SJCRH30 (cell line): ENCODE measurements around the gene RPS2. TPM values are rescaled to one million over a fixed set of nuclear protein-coding genes. Genes with fewer than 3 reads are reported as not detected.
"Not testable (repeated sequence)": the region's sequence is repeated elsewhere in the genome, so short reads cannot be mapped to it uniquely, and the experiment has no call there.

Experiments used
- DNase-seq, 2 experiments: peaks; one replicate each; pipeline ENCODE4 v3.0.0-alpha.2; 2015 to 2020
- H3K27ac ChIP-seq: fragments of 250-450 bp; sonication (Bioruptor Pico); 2 replicates; pipeline ENCODE4 v1.5.1; 2020; ENCODE audit warnings: mild to moderate bottlenecking, moderate library complexity
- H3K27me3 ChIP-seq: fragments of 250-450 bp; sonication (Bioruptor Pico); 2 replicates; pipeline ENCODE4 v1.5.1; 2020; ENCODE audit warnings: mild to moderate bottlenecking, moderate library complexity
- H3K36me3 ChIP-seq: fragments of 250-450 bp; sonication (Bioruptor Pico); 2 replicates; pipeline ENCODE4 v1.5.1; 2020; ENCODE audit warnings: mild to moderate bottlenecking, moderate library complexity
- H3K4me1 ChIP-seq: fragments of 250-450 bp; sonication (Bioruptor Pico); 2 replicates; pipeline ENCODE4 v1.5.1; 2020; ENCODE audit warnings: mild to moderate bottlenecking, moderate library complexity
- H3K4me3 ChIP-seq: fragments of 250-450 bp; sonication (Bioruptor Pico); 2 replicates; pipeline ENCODE4 v1.5.1; 2020; ENCODE audit warnings: mild to moderate bottlenecking, moderate library complexity
- H3K9me3 ChIP-seq: fragments of 250-450 bp; sonication (Bioruptor Pico); replicated peaks from 2 replicates; pipeline ENCODE4 v1.5.1; 2020; ENCODE audit warnings: mild to moderate bottlenecking, moderate library complexity
- total RNA-seq: library from RNA; depleted of rRNA; stranded (reverse); fragments of >200 nt; shearing (Covaris generic); gene quantifications from 2 replicates; pipeline ENCODE4 v1.2.3, GENCODE V29; 2014

RPS2 gene
- total RNA-seq, 1 experiment from 2014 or later, result 4,417 TPM

- Histone ChIP-seq H3K4me3 (no peak overlapping the region), H3K4me1 (0 out of 2 replicates have a peak, but pooled peaks cover under 1% of the 10 kb centered on the region), H3K27me3 (no peaks in the 10 kb centered on the region), H3K9me3 (no peaks in the 10 kb centered on the region), H3K36me3 (peaks cover 12% of the 10 kb centered on the region), H3K27ac (no peak overlapping the region)
- DNase-seq, result no peak
These were observed 3.7 kb upstream of the RPS2 start for GRCh38 chr16:1968146-1968953.

DNA sequence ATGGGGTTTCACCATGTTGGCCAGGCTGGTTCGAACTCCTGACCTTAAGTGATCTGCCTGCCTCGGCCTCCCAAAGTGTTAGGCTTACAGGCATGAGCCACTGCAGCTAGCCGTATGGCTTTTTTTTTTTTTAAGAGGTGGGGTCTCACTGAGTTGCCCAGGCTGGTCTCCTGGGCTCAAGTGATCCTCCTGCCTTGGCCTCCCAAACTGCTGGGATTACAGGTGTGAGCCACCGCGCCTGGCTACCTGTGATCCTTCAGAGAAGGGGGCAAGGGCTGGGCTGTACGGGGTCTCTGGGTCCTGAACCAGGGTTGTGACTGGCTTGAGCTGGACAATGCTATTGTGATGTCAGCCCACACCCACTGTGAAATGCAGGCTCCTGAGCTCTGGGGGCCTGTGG lies 1.8 kb upstream of the RPS2 start, which contains the start of gene RNF151:
RNF151 (plus strand) TSS at position 397 of the 400 bp plus-strand sequence. CDS start 26 bp downstream, outside the sequence.
- Histone ChIP-seq H3K4me1 (peaks cover 5% of the 10 kb centered on the region), H3K27me3 (no peaks in the 10 kb centered on the region), H3K9me3 (no peaks in the 10 kb centered on the region), H3K36me3 (peaks cover 30% of the 10 kb centered on the region), H3K4me3 (peak within 1 kb of the TSS; percentile 97), H3K27ac (no peak within 1 kb of the TSS)
- no peak for DNase-seq

GRCh38 chr16:1965396-1966001 lies 873 bp upstream of the RPS2 start:
- Histone ChIP-seq H3K27me3 (no peaks in the 10 kb centered on the region), H3K36me3 (peaks cover 30% of the 10 kb centered on the region), H3K9me3 (no peaks in the 10 kb centered on the region), H3K4me1 (peaks cover 5% of the 10 kb centered on the region), H3K4me3 (peak overlapping the region; percentile 97), H3K27ac (peak overlapping the region; percentile 92)
- no peak for DNase-seq

DNA sequence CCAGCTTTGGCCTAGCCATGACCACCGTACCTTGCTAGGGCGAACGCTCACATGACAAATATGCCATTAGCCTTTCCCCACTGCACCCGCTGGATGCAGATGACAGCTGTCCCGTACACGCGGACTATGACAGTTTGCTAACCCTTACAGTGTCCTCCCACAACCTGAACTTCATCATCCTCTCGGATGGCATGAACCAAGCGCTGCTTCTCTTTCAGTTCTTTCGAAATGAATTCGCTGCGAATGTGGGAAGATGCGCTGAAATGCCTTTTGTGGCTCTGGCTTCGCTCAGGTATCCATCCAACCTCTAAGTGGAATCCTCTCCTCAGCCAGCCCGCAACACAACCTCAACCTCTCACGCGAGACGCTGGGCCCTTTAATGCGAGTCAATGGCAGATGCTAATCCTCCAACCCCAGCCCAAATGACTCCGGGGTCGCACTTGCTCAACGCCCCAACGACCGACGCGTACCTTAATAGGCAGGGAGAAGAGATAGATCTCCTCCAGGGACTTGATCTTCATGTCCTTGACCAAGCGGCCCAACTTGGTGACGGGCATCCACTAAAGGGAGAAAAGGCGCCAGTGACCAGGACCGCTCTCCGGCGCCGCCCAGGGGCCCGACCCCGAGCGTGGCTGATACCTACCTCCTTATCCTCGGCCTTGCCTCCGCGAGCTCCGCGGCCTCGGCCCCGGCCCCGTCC lies 670 bp downstream of the RPS2 start:
- H3K36me3 ChIP-seq, result peaks cover 30% of the 10 kb centered on the region
- H3K27me3 ChIP-seq, result no peaks in the 10 kb centered on the region
- H3K4me1 ChIP-seq, result peaks cover 5% of the 10 kb centered on the region
- no peaks in the 10 kb centered on the region for H3K9me3 ChIP-seq
- H3K27ac ChIP-seq, result peak overlapping the region; percentile 92
- peak overlapping the region; percentile 97 for H3K4me3 ChIP-seq
- peak in 1 of 2 experiments; percentile 41 for DNase-seq

- not testable (repeated sequence) for H3K9me3 ChIP-seq, H3K4me1 ChIP-seq, H3K27ac ChIP-seq, H3K27me3 ChIP-seq, DNase-seq
- peak overlapping the region; percentile 97 for H3K4me3 ChIP-seq
- peaks cover 30% of the 10 kb centered on the region for H3K36me3 ChIP-seq
These were observed 2.2 kb downstream of the RPS2 start for GRCh38 chr16:1962161-1963153.

GRCh38 chr16:1961651-1962067 lies 3.0 kb downstream of the RPS2 start:
- Histone ChIP-seq H3K36me3 (peaks cover 30% of the 10 kb centered on the region), H3K9me3 (no peaks in the 10 kb centered on the region), H3K27ac (no peak overlapping the region), H3K4me1 (peaks cover 5% of the 10 kb centered on the region), H3K27me3 (no peaks in the 10 kb centered on the region), H3K4me3 (no peak overlapping the region)
- no peak for DNase-seq

- Histone ChIP-seq H3K27me3 (no peaks in the 10 kb centered on the region), H3K4me1 (peaks cover 5% of the 10 kb centered on the region), H3K4me3 (no peak overlapping the region), H3K36me3 (peaks cover 30% of the 10 kb centered on the region), H3K27ac (no peak overlapping the region), H3K9me3 (no peaks in the 10 kb centered on the region)
- DNase-seq, result peak; percentile 49 to 70
These were observed 3.7 kb downstream of the RPS2 start for GRCh38 chr16:1960665-1961630.

DNA sequence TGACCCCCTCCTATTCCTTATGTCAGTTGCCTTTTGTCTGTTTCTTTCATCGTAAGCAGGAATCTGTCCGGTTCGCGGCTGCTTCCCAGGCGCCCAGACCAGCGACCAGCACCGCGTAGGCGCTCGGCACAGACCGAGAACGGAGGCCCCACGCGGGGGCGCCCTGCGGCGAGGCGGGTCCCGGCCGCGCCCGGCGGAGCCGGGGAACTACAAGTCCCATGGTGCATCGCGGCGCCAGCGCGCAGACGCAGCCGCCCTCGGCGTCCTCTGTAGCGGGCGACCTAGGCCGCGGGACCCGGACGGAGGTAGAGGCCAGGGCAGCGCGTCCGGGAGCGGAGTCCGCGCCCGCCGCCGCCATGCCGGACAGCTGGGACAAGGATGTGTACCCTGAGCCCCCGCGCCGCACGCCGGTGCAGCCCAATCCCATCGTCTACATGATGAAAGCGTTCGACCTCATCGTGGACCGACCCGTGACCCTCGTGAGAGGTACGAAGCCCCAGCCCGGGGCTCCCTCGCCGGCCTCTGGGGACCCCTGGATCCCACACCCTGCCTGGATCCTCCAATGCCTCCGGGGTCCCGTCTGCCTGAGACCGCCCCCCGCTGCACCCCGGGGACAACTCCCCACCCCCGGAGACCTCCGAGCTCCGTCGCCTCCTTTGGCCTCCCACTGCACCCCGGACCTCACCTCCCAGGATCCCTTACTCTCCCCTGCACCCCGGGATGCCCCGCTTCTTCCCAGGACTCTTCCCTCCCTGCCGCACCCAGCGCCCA lies 5.2 kb downstream of the RPS2 start, which contains the start of gene NDUFB10:
NDUFB10 (plus strand) TSS at position 270 of the 771 bp plus-strand sequence; CDS start at position 357, 87 bp downstream.
- H3K9me3 ChIP-seq, result no peaks in the 10 kb centered on the region
- peak; percentile 90 to 91 for DNase-seq
- peak within 1 kb of the TSS; percentile 89 for H3K4me3 ChIP-seq
- H3K27ac ChIP-seq, result peak within 1 kb of the TSS; percentile 59
- no peaks in the 10 kb centered on the region for H3K27me3 ChIP-seq
- peaks cover 12% of the 10 kb centered on the region for H3K4me1 ChIP-seq
- H3K36me3 ChIP-seq, result peaks cover 29% of the 10 kb centered on the region

- H3K36me3 ChIP-seq, result peaks cover 23% of the 10 kb centered on the region
- H3K4me3 ChIP-seq, result peak overlapping the region; percentile 89
- no peak for DNase-seq
- H3K4me1 ChIP-seq, result peaks cover 19% of the 10 kb centered on the region
- no peaks in the 10 kb centered on the region for H3K27me3 ChIP-seq
- H3K27ac ChIP-seq, result no peak overlapping the region
- H3K9me3 ChIP-seq, result no peaks in the 10 kb centered on the region
These were observed 5.8 kb downstream of the RPS2 start for GRCh38 chr16:1958715-1959268.

DNA sequence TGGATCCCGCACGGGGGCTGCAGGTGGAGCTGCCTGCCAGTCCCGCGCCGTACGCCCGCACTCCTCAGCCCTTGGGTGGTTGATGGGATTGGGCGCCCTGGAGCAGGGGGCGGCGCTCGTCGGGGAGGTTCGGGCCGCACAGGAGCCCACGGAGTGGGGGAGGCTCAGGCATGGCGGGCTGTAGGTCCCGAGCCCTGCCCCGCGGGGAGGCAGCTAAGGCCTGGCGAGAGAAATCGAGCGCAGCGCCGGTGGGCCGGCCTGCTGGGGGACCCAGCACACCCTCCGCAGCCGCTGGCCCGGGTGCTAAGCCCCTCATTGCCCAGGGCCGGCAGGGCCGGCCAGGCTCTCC lies 6.5 kb downstream of the RPS2 start:
- H3K36me3 ChIP-seq, result peaks cover 16% of the 10 kb centered on the region
- not testable (repeated sequence) for H3K4me3 ChIP-seq, DNase-seq, H3K27me3 ChIP-seq, H3K27ac ChIP-seq, H3K9me3 ChIP-seq
- peaks cover 19% of the 10 kb centered on the region for H3K4me1 ChIP-seq

- not testable (repeated sequence) for DNase-seq, H3K9me3 ChIP-seq
- peaks cover 14% of the 10 kb centered on the region for H3K4me1 ChIP-seq
These were observed 7.0 kb downstream of the RPS2 start for GRCh38 chr16:1957434-1958142.

DNA sequence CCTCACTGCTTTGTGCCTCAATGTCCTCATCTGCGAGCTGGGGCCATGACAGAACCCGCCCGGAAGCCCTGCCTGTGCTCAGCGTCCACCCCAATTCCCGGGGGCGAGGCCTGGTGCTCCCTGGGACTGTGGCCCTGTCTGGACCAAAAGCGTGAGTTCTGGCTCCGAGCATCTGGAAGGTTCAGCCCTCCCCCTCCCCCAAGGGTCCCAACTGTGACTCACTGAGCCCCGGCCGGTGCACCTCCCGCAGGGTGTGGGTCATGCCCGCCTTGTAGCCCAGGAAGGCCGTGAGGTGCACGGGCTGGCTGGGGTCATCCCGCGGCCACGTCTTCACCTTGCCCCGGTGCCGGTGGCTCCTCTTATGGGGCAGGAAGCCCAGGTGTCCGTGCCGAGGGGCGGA lies 10.9 kb downstream of the RPS2 start:
- Histone ChIP-seq H3K36me3 (no peaks in the 10 kb centered on the region), H3K27me3 (no peaks in the 10 kb centered on the region), H3K27ac (no peak overlapping the region), H3K9me3 (no peaks in the 10 kb centered on the region), H3K4me3 (no peak overlapping the region), H3K4me1 (peaks cover 14% of the 10 kb centered on the region)
- DNase-seq, result no peak

More at GRCh38 chr16:1957434-1958142, 7.0 kb downstream of the RPS2 start:
- H3K4me3 ChIP-seq, H3K27me3 ChIP-seq, H3K27ac ChIP-seq: not testable (repeated sequence)
- H3K36me3 ChIP-seq, result peaks cover 11% of the 10 kb centered on the region
